Measurements from ENCODE around the gene NME7. TPM values are rescaled to one million over a fixed set of nuclear protein-coding genes. Genes with fewer than 3 reads are reported as not detected.

NME7 gene
- total RNA-seq, 1 donor from 2014 or later = 23.6 TPM

GRCh38 chr1:169312084-169312954 lies 55.3 kb downstream of the NME7 start:
- TF ChIP-seq POLR2A (IDR thresholded peaks at IDR 0.05) = no peak
- TF ChIP-seq POLR2AphosphoS5 (IDR thresholded peaks at IDR 0.05; ENCODE audit: insufficient read depth in 1 of 2, low read depth in 1 of 2) = no peak
- TF ChIP-seq, protein P1, sequence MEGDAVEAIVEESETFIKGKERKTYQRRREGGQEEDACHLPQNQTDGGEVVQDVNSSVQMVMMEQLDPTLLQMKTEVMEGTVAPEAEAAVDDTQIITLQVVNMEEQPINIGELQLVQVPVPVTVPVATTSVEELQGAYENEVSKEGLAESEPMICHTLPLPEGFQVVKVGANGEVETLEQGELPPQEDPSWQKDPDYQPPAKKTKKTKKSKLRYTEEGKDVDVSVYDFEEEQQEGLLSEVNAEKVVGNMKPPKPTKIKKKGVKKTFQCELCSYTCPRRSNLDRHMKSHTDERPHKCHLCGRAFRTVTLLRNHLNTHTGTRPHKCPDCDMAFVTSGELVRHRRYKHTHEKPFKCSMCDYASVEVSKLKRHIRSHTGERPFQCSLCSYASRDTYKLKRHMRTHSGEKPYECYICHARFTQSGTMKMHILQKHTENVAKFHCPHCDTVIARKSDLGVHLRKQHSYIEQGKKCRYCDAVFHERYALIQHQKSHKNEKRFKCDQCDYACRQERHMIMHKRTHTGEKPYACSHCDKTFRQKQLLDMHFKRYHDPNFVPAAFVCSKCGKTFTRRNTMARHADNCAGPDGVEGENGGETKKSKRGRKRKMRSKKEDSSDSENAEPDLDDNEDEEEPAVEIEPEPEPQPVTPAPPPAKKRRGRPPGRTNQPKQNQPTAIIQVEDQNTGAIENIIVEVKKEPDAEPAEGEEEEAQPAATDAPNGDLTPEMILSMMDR (IDR thresholded peaks at IDR 0.05) = no peak

DNA sequence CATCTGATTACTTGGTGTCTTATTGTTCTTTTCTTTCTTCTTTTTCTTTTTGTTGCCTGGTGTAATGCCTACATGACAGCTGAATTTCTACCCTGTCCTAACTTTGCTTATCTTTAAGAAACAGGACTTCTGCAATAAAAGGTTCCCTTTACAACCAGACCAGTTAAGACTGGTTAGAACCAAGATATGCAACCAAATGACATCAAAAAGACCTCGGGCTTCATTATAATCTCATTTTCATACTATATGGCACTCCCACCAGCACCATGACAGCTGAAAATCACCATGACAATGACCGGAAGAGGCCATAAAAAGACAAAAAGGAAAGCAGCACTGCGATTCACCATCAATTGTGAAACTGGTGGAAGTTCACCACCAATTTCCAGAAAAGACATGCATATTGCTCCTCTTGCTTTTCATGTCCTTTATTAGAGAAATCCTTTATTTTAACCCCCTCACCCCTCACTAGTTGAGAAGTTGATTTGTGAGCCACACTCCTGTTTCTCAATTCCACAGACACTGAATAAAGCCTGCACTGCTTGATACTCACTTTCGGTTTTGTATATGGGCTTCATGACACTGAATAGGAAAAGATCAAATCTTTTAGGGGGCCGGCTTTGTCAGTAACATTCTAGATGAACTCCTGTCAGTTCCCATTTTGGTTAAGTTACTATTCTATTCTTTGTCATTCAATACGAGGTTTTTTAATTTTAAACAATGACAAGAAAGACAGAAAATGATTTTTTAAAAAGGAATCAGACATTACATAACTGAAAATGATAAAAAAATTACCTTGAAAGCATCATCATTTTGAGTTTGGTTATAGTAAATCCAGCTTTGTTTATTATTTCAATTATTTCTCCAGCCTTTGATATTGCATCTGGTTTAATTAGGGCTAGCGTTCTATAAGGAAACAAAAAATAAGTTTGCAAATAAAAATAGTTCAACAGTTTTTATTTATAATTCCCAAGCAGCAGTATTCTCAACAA lies 58.1 kb downstream of the NME7 start:
- Histone ChIP-seq H3K4me3 (no peak overlapping the region), H3K36me3 (no peaks in the 10 kb centered on the region), H3K4me1 (no peaks in the 10 kb centered on the region), H3K9me3 (no peaks in the 10 kb centered on the region), H3K27ac (no peak overlapping the region), H3K27me3 (no peaks in the 10 kb centered on the region)
- TF ChIP-seq POLR2AphosphoS5 (IDR thresholded peaks at IDR 0.05; ENCODE audit: insufficient read depth in 1 of 2, low read depth in 1 of 2) = no peak
- TF ChIP-seq POLR2A (IDR thresholded peaks at IDR 0.05) = no peak
- TF ChIP-seq, protein P1 (IDR thresholded peaks at IDR 0.05) = no peak
- intact Hi-C loops (cut with DNase I) = loop anchor here (5.0 kb wide), 1 partner anchor 1768 kb away; no protein-coding TSS in a partner anchor
- no peak for DNase-seq (ENCODE audit: extremely low spot score in 2 of 2)

More at GRCh38 chr1:169312084-169312954, 55.3 kb downstream of the NME7 start:
- Histone ChIP-seq H3K27me3 (no peaks in the 10 kb centered on the region), H3K27ac (no peak overlapping the region), H3K9me3 (no peaks in the 10 kb centered on the region), H3K36me3 (no peaks in the 10 kb centered on the region), H3K4me1 (no peaks in the 10 kb centered on the region), H3K4me3 (no peak overlapping the region)
- DNase-seq (ENCODE audit: extremely low spot score in 2 of 2) = no peak
- intact Hi-C loops (cut with DNase I) = no loop called here

- Histone ChIP-seq H3K9me3 (no peaks in the 10 kb centered on the region), H3K27ac (no peak overlapping the region), H3K36me3 (no peaks in the 10 kb centered on the region), H3K4me1 (no peaks in the 10 kb centered on the region), H3K27me3 (no peaks in the 10 kb centered on the region), H3K4me3 (no peak overlapping the region)
- no peak for DNase-seq (ENCODE audit: extremely low spot score in 2 of 2)
- TF ChIP-seq, protein P1 (IDR thresholded peaks at IDR 0.05) = no peak
- TF ChIP-seq POLR2A (IDR thresholded peaks at IDR 0.05) (no peak), POLR2AphosphoS5 (IDR thresholded peaks at IDR 0.05; ENCODE audit: insufficient read depth in 1 of 2, low read depth in 1 of 2) (no peak)
- intact Hi-C loops (cut with DNase I) = loop anchor here (5.0 kb wide), 1 partner anchor 1769 kb away; no protein-coding TSS in a partner anchor
Observed at GRCh38 chr1:169308313-169309039, 59.1 kb downstream of the NME7 start.

- no peaks in the 10 kb centered on the region for H3K27me3 ChIP-seq
- H3K27ac ChIP-seq = no peak overlapping the region
- TF ChIP-seq POLR2AphosphoS5 (IDR thresholded peaks at IDR 0.05; ENCODE audit: insufficient read depth in 1 of 2, low read depth in 1 of 2) (no peak), POLR2A (IDR thresholded peaks at IDR 0.05) (no peak)
- TF ChIP-seq, protein P1 (IDR thresholded peaks at IDR 0.05) = no peak
- no peak overlapping the region for H3K4me3 ChIP-seq
- H3K36me3 ChIP-seq = no peaks in the 10 kb centered on the region
- intact Hi-C loops (cut with DNase I) = loop anchor here (5.0 kb wide), 1 partner anchor 1770 kb away; no protein-coding TSS in a partner anchor
- no peaks in the 10 kb centered on the region for H3K9me3 ChIP-seq
- H3K4me1 ChIP-seq = no peaks in the 10 kb centered on the region
- no peak for DNase-seq (ENCODE audit: extremely low spot score in 2 of 2)
Observed at GRCh38 chr1:169307176-169307575, 60.4 kb downstream of the NME7 start.

Measured in vagina (tissue), 2 donors.